ENCODE data around the gene MNAT1. TPM values are rescaled to one million over a fixed set of nuclear protein-coding genes. Genes with fewer than 3 reads are reported as not detected.

MNAT1 gene
- total and polyA plus RNA-seq, 9 of the 15 experiments (the other 6 are each of a cell fraction or from before 2014, with no cell fraction given): 37.8 to 83.3 (median 60.4) TPM

DNA sequence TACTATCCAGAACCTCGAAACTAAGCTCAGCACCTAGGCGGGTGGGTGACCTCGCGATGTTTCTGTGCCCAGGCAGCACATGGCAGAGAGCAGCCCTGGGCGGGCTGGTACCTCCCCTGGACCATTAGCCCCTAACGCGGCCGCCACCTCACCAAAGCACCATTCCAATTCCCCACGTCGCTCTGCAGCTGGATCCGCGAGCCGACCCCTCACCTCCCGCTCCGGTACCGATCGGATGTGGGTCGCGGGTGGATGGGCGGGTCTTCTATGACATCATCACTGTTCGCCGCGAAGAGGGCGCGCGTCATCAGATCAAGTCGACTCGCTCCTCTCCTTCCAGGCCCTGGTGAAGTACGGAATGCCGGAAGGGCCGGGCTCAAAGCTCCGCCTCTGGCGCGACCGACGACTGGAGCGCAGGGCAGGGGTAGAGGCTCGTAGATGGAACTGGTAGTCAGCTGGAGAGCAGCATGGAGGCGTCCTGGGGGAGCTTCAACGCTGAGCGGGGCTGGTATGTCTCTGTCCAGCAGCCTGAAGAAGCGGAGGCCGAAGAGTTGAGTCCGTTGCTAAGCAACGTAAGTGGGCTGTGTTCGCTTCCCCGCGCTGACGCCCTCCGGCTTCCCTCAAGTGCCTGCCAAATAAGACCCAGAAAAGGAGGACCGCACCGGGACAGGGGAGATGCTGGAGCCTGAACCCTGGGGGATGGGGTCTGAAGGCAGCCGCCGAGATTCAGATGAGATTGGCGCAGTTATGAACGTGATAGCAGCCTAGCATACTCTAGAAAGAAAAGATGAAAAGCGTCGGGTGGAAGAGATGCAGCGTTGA is 246.5 kb downstream of the MNAT1 start, which contains the start of the genes SLC38A6 and TRMT5 (continued):
- no peak for TF ChIP-seq ILF3 (IDR thresholded peaks at IDR 0.05; ENCODE audit: borderline replicate concordance)
- TF ChIP-seq, protein P1, sequence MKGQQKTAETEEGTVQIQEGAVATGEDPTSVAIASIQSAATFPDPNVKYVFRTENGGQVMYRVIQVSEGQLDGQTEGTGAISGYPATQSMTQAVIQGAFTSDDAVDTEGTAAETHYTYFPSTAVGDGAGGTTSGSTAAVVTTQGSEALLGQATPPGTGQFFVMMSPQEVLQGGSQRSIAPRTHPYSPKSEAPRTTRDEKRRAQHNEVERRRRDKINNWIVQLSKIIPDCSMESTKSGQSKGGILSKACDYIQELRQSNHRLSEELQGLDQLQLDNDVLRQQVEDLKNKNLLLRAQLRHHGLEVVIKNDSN (CRISPR knock-in tag; IDR thresholded peaks at IDR 0.05): peak; percentile 33; the same call in 1 of the 2 replicates
- no peak for TF ChIP-seq PCBP1 (IDR thresholded peaks at IDR 0.05; ENCODE audit: low read depth, low read length, poor library complexity, severe bottlenecking)
- TF ChIP-seq, protein P2, sequence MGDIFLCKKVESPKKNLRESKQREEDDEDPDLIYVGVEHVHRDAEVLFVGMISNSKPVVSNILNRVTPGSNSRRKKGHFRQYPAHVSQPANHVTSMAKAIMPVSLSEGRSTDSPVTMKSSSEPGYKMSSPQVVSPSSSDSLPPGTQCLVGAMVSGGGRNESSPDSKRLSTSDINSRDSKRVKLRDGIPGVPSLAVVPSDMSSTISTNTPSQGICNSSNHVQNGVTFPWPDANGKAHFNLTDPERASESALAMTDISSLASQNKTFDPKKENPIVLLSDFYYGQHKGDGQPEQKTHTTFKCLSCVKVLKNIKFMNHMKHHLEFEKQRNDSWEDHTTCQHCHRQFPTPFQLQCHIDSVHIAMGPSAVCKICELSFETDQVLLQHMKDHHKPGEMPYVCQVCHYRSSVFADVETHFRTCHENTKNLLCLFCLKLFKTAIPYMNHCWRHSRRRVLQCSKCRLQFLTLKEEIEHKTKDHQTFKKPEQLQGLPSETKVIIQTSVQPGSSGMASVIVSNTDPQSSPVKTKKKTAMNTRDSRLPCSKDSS (IDR thresholded peaks at IDR 0.05; ENCODE audit: low read depth, partially characterized antibody): no peak
- no peak for TF ChIP-seq MED1 (CRISPR knock-in tag; IDR thresholded peaks at IDR 0.05; ENCODE audit: borderline replicate concordance)
- peak; percentile 81 for TF ChIP-seq SUPT5H (IDR thresholded peaks at IDR 0.05)
- TF ChIP-seq, protein P3, sequence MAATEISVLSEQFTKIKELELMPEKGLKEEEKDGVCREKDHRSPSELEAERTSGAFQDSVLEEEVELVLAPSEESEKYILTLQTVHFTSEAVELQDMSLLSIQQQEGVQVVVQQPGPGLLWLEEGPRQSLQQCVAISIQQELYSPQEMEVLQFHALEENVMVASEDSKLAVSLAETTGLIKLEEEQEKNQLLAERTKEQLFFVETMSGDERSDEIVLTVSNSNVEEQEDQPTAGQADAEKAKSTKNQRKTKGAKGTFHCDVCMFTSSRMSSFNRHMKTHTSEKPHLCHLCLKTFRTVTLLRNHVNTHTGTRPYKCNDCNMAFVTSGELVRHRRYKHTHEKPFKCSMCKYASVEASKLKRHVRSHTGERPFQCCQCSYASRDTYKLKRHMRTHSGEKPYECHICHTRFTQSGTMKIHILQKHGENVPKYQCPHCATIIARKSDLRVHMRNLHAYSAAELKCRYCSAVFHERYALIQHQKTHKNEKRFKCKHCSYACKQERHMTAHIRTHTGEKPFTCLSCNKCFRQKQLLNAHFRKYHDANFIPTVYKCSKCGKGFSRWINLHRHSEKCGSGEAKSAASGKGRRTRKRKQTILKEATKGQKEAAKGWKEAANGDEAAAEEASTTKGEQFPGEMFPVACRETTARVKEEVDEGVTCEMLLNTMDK (IDR thresholded peaks at IDR 0.05; ENCODE audit: borderline replicate concordance, insufficient read depth, low read depth, low read length, poor library complexity, severe bottlenecking): no peak
- peak; percentile 51; the same call in 1 of the 2 replicates for TF ChIP-seq NFRKB (IDR thresholded peaks at IDR 0.05; ENCODE audit: low read depth)
- TF ChIP-seq ZNF445 (CRISPR knock-in tag; IDR thresholded peaks at IDR 0.05; ENCODE audit: low read depth): no peak
- no peak for TF ChIP-seq TAF15 (IDR thresholded peaks at IDR 0.05; ENCODE audit: low read depth, low read length)
- no peak for TF ChIP-seq SIRT6 (IDR thresholded peaks at IDR 0.05; ENCODE audit: low read depth, low read length)
- TF ChIP-seq, protein P4, sequence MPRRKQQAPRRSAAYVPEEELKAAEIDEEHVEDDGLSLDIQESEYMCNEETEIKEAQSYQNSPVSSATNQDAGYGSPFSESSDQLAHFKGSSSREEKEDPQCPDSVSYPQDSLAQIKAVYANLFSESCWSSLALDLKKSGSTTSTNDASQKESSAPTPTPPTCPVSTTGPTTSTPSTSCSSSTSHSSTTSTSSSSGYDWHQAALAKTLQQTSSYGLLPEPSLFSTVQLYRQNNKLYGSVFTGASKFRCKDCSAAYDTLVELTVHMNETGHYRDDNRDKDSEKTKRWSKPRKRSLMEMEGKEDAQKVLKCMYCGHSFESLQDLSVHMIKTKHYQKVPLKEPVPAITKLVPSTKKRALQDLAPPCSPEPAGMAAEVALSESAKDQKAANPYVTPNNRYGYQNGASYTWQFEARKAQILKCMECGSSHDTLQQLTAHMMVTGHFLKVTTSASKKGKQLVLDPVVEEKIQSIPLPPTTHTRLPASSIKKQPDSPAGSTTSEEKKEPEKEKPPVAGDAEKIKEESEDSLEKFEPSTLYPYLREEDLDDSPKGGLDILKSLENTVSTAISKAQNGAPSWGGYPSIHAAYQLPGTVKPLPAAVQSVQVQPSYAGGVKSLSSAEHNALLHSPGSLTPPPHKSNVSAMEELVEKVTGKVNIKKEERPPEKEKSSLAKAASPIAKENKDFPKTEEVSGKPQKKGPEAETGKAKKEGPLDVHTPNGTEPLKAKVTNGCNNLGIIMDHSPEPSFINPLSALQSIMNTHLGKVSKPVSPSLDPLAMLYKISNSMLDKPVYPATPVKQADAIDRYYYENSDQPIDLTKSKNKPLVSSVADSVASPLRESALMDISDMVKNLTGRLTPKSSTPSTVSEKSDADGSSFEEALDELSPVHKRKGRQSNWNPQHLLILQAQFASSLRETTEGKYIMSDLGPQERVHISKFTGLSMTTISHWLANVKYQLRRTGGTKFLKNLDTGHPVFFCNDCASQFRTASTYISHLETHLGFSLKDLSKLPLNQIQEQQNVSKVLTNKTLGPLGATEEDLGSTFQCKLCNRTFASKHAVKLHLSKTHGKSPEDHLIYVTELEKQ (CRISPR knock-in tag; IDR thresholded peaks at IDR 0.05): no peak
- TF ChIP-seq EP300 (IDR thresholded peaks at IDR 0.05; ENCODE audit: low read length): peak; percentile 10; the same call in 1 of the 2 replicates
- peak; percentile 88 for TF ChIP-seq SP1 (CRISPR knock-in tag; IDR thresholded peaks at IDR 0.05)
- TF ChIP-seq L3MBTL2 (IDR thresholded peaks at IDR 0.05): peak; percentile 69; the same call in 1 of the 2 replicates

All from K562 (cell line).